ENCODE data around the gene POLH.

The POLH gene

GRCh38 chr6:43621078-43621835 lies 45.3 kb downstream of the POLH start:
- no peaks in the 10 kb centered on the region for H3K4me1 ChIP-seq (ENCODE audit: control insufficient read depth in 1 of 2, insufficient read depth in 2 of 2, low read length in 2 of 2)
- peaks cover 56 to 68% of the 10 kb centered on the region in 2 donors for H3K36me3 ChIP-seq (ENCODE audit: control insufficient read depth in 1 of 2, insufficient read depth in 2 of 2, low read length in 2 of 2)
- H3K9ac ChIP-seq (ENCODE audit: low read depth in 1 of 2, low read length in 2 of 2) = no peak overlapping the region
- no peak overlapping the region for H3K27ac ChIP-seq (ENCODE audit: low read depth, low read length)
- H3K9me3 ChIP-seq (ENCODE audit: control insufficient read depth in 1 of 2, low read length in 2 of 2) = no peaks in the 10 kb centered on the region
- H3K4me3 ChIP-seq (ENCODE audit: low read depth in 1 of 2, low read length in 2 of 2) = no peak overlapping the region
- no peaks in the 10 kb centered on the region for H3K27me3 ChIP-seq (ENCODE audit: control insufficient read depth in 1 of 2, insufficient read depth in 2 of 2, low read length in 2 of 2)

- Histone ChIP-seq H3K4me1 (ENCODE audit: control insufficient read depth in 1 of 2, insufficient read depth in 2 of 2, low read length in 2 of 2) (peaks cover under 1 to 1% of the 10 kb centered on the region in 2 donors), H3K36me3 (ENCODE audit: control insufficient read depth in 1 of 2, insufficient read depth in 2 of 2, low read length in 2 of 2) (peaks cover 56 to 67% of the 10 kb centered on the region in 2 donors), H3K9me3 (ENCODE audit: control insufficient read depth in 1 of 2, low read length in 2 of 2) (no peaks in the 10 kb centered on the region), H3K27ac (ENCODE audit: low read depth, low read length) (no peak overlapping the region), H3K4me3 (ENCODE audit: low read depth in 1 of 2, low read length in 2 of 2) (no peak overlapping the region), H3K27me3 (ENCODE audit: control insufficient read depth in 1 of 2, insufficient read depth in 2 of 2, low read length in 2 of 2) (no peaks in the 10 kb centered on the region), H3K9ac (ENCODE audit: low read depth in 1 of 2, low read length in 2 of 2) (no peak overlapping the region)
Observed at GRCh38 chr6:43621836-43622180, 45.8 kb downstream of the POLH start.

- no peak overlapping the region for H3K27ac ChIP-seq (ENCODE audit: low read depth, low read length)
- H3K9ac ChIP-seq (ENCODE audit: low read depth in 1 of 2, low read length in 2 of 2) = no peak overlapping the region
- H3K9me3 ChIP-seq (ENCODE audit: control insufficient read depth in 1 of 2, low read length in 2 of 2) = no peaks in the 10 kb centered on the region
- no peak overlapping the region for H3K4me3 ChIP-seq (ENCODE audit: low read depth in 1 of 2, low read length in 2 of 2)
- H3K4me1 ChIP-seq (ENCODE audit: control insufficient read depth in 1 of 2, insufficient read depth in 2 of 2, low read length in 2 of 2) = peaks cover 8 to 9% of the 10 kb centered on the region in 2 donors
- H3K27me3 ChIP-seq (ENCODE audit: control insufficient read depth in 1 of 2, insufficient read depth in 2 of 2, low read length in 2 of 2) = no peaks in the 10 kb centered on the region
- H3K36me3 ChIP-seq (ENCODE audit: control insufficient read depth in 1 of 2, insufficient read depth in 2 of 2, low read length in 2 of 2) = peaks cover 56 to 67% of the 10 kb centered on the region in 2 donors
Observed at GRCh38 chr6:43622541-43622940, 46.6 kb downstream of the POLH start.

- H3K27me3 ChIP-seq (ENCODE audit: control insufficient read depth in 1 of 2, insufficient read depth in 2 of 2, low read length in 2 of 2) = no peaks in the 10 kb centered on the region
- no peaks in the 10 kb centered on the region for H3K9me3 ChIP-seq (ENCODE audit: control insufficient read depth in 1 of 2, low read length in 2 of 2)
- peaks cover 14 to 20% of the 10 kb centered on the region in 2 donors for H3K4me1 ChIP-seq (ENCODE audit: control insufficient read depth in 1 of 2, insufficient read depth in 2 of 2, low read length in 2 of 2)
- H3K27ac ChIP-seq (ENCODE audit: low read depth, low read length) = no peak overlapping the region
- H3K4me3 ChIP-seq (ENCODE audit: low read depth in 1 of 2, low read length in 2 of 2) = no peak overlapping the region
- no peak overlapping the region for H3K9ac ChIP-seq (ENCODE audit: low read depth in 1 of 2, low read length in 2 of 2)
- H3K36me3 ChIP-seq (ENCODE audit: control insufficient read depth in 1 of 2, insufficient read depth in 2 of 2, low read length in 2 of 2) = peaks cover 56 to 67% of the 10 kb centered on the region in 2 donors
Observed at GRCh38 chr6:43623880-43624785, 48.1 kb downstream of the POLH start.

- Histone ChIP-seq H3K27me3 (ENCODE audit: control insufficient read depth in 1 of 2, insufficient read depth in 2 of 2, low read length in 2 of 2) (no peaks in the 10 kb centered on the region), H3K4me1 (ENCODE audit: control insufficient read depth in 1 of 2, insufficient read depth in 2 of 2, low read length in 2 of 2) (peaks cover 14 to 23% of the 10 kb centered on the region in 2 donors), H3K9ac (ENCODE audit: low read depth in 1 of 2, low read length in 2 of 2) (no peak overlapping the region)
Observed at GRCh38 chr6:43624786-43625288, 48.9 kb downstream of the POLH start.

GRCh38 chr6:43625393-43625992 lies 49.5 kb downstream of the POLH start:
- Histone ChIP-seq H3K36me3 (ENCODE audit: control insufficient read depth in 1 of 2, insufficient read depth in 2 of 2, low read length in 2 of 2) (peaks cover 52 to 59% of the 10 kb centered on the region in 2 donors), H3K4me1 (ENCODE audit: control insufficient read depth in 1 of 2, insufficient read depth in 2 of 2, low read length in 2 of 2) (peaks cover 14 to 27% of the 10 kb centered on the region in 2 donors), H3K9me3 (ENCODE audit: control insufficient read depth in 1 of 2, low read length in 2 of 2) (no peaks in the 10 kb centered on the region), H3K27me3 (ENCODE audit: control insufficient read depth in 1 of 2, insufficient read depth in 2 of 2, low read length in 2 of 2) (no peaks in the 10 kb centered on the region), H3K9ac (ENCODE audit: low read depth in 1 of 2, low read length in 2 of 2) (no peak overlapping the region), H3K27ac (ENCODE audit: low read depth, low read length) (no peak overlapping the region), H3K4me3 (ENCODE audit: low read depth in 1 of 2, low read length in 2 of 2) (no peak overlapping the region)

More at GRCh38 chr6:43624786-43625288, 48.9 kb downstream of the POLH start:
- Histone ChIP-seq H3K9me3 (ENCODE audit: control insufficient read depth in 1 of 2, low read length in 2 of 2) (no peaks in the 10 kb centered on the region), H3K36me3 (ENCODE audit: control insufficient read depth in 1 of 2, insufficient read depth in 2 of 2, low read length in 2 of 2) (peaks cover 56 to 65% of the 10 kb centered on the region in 2 donors), H3K4me3 (ENCODE audit: low read depth in 1 of 2, low read length in 2 of 2) (no peak overlapping the region), H3K27ac (ENCODE audit: low read depth, low read length) (no peak overlapping the region)

GRCh38 chr6:43627008-43627825 lies 51.2 kb downstream of the POLH start:
- H3K4me3 ChIP-seq (ENCODE audit: low read depth in 1 of 2, low read length in 2 of 2) = peak overlapping the region in 1 of 2 donors; percentile 10

GRCh38 chr6:43628393-43629103 lies 52.6 kb downstream of the POLH start:
- Histone ChIP-seq H3K36me3 (ENCODE audit: control insufficient read depth in 1 of 2, insufficient read depth in 2 of 2, low read length in 2 of 2) (peaks cover 27 to 29% of the 10 kb centered on the region in 2 donors), H3K9ac (ENCODE audit: low read depth in 1 of 2, low read length in 2 of 2) (peak overlapping the region; percentile 87 to 94), H3K4me1 (ENCODE audit: control insufficient read depth in 1 of 2, insufficient read depth in 2 of 2, low read length in 2 of 2) (peaks cover 14 to 27% of the 10 kb centered on the region in 2 donors)

More at GRCh38 chr6:43627008-43627825, 51.2 kb downstream of the POLH start:
- no peaks in the 10 kb centered on the region for H3K27me3 ChIP-seq (ENCODE audit: control insufficient read depth in 1 of 2, insufficient read depth in 2 of 2, low read length in 2 of 2)
- H3K27ac ChIP-seq (ENCODE audit: low read depth, low read length) = no peak overlapping the region
- H3K9ac ChIP-seq (ENCODE audit: low read depth in 1 of 2, low read length in 2 of 2) = peak overlapping the region; percentile 31 to 38
- peaks cover 35 to 42% of the 10 kb centered on the region in 2 donors for H3K36me3 ChIP-seq (ENCODE audit: control insufficient read depth in 1 of 2, insufficient read depth in 2 of 2, low read length in 2 of 2)
- peaks cover 14 to 27% of the 10 kb centered on the region in 2 donors for H3K4me1 ChIP-seq (ENCODE audit: control insufficient read depth in 1 of 2, insufficient read depth in 2 of 2, low read length in 2 of 2)
- no peaks in the 10 kb centered on the region for H3K9me3 ChIP-seq (ENCODE audit: control insufficient read depth in 1 of 2, low read length in 2 of 2)

GRCh38 chr6:43629104-43629504 lies 53.1 kb downstream of the POLH start, which contains the start of gene GTPBP2:
Gene GTPBP2, minus strand, starts transcription at chr6:43629264. Its CDS starts 102 bp downstream, at chr6:43629162.
- H3K4me3 ChIP-seq (ENCODE audit: low read depth in 1 of 2, low read length in 2 of 2) = peak within 1 kb of the TSS; percentile 91 to 99
- H3K27ac ChIP-seq (ENCODE audit: low read depth, low read length) = peak within 1 kb of the TSS; percentile 98

More at GRCh38 chr6:43628393-43629103, 52.6 kb downstream of the POLH start:
- peak overlapping the region; percentile 90 to 93 for H3K4me3 ChIP-seq (ENCODE audit: low read depth in 1 of 2, low read length in 2 of 2)
- H3K27ac ChIP-seq (ENCODE audit: low read depth, low read length) = peak overlapping the region; percentile 83
- no peaks in the 10 kb centered on the region for H3K9me3 ChIP-seq (ENCODE audit: control insufficient read depth in 1 of 2, low read length in 2 of 2)
- H3K27me3 ChIP-seq (ENCODE audit: control insufficient read depth in 1 of 2, insufficient read depth in 2 of 2, low read length in 2 of 2) = no peaks in the 10 kb centered on the region

More at GRCh38 chr6:43629104-43629504, 53.1 kb downstream of the POLH start, which contains the start of gene GTPBP2:
- Histone ChIP-seq H3K36me3 (ENCODE audit: control insufficient read depth in 1 of 2, insufficient read depth in 2 of 2, low read length in 2 of 2) (peaks cover 21 to 24% of the 10 kb centered on the region in 2 donors), H3K9ac (ENCODE audit: low read depth in 1 of 2, low read length in 2 of 2) (peak within 1 kb of the TSS; percentile 94 to 95), H3K27me3 (ENCODE audit: control insufficient read depth in 1 of 2, insufficient read depth in 2 of 2, low read length in 2 of 2) (no peaks in the 10 kb centered on the region), H3K9me3 (ENCODE audit: control insufficient read depth in 1 of 2, low read length in 2 of 2) (no peaks in the 10 kb centered on the region), H3K4me1 (ENCODE audit: control insufficient read depth in 1 of 2, insufficient read depth in 2 of 2, low read length in 2 of 2) (peaks cover 14 to 27% of the 10 kb centered on the region in 2 donors)
